ENCODE data around the gene MTARC2.

Gene MTARC2

DNA sequence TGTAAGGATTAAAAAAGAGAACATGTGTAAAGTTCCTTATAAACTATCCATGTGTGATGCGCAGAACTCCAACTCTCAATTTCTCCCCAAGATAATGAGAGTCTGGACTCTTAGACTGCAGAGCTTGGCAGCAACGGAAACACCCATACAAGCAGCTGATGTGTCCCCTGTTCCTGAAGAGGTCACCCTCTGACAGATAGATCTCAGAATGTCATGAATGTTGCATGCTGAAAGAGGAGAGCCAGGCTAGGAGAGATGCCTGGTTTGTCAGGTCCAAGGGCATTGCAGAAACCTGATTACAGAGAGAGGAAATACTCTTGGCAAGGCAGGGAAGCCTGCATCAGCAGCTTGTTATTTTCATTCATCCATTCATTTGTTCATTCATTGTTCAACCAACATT, 62.8 kb downstream of the MTARC2 start:
- no peaks in the 10 kb centered on the region for H3F3A ChIP-seq (ENCODE audit: insufficient read depth)
- no peaks in the 10 kb centered on the region for H4K20me1 ChIP-seq (ENCODE audit: low read depth, low read length)
- no peak overlapping the region for H3K4me2 ChIP-seq (ENCODE audit: low read depth, low read length, poor library complexity, severe bottlenecking)
- H3K9me2 ChIP-seq (replicated peaks; ENCODE audit: insufficient read depth, low read length) = no peaks in the 10 kb centered on the region
- no peaks in the 10 kb centered on the region for H3K9me3 ChIP-seq (ENCODE audit: insufficient read depth, low read length)
- no peaks in the 10 kb centered on the region for H3K27me3 ChIP-seq (ENCODE audit: low read length)
- H3K36me3 ChIP-seq (ENCODE audit: low read length) = no peaks in the 10 kb centered on the region
- H3K79me2 ChIP-seq (ENCODE audit: insufficient read depth, low read length) = no peaks in the 10 kb centered on the region
- H3K27ac ChIP-seq (ENCODE audit: low read depth, low read length) = no peak overlapping the region
- TF ChIP-seq, protein P1, sequence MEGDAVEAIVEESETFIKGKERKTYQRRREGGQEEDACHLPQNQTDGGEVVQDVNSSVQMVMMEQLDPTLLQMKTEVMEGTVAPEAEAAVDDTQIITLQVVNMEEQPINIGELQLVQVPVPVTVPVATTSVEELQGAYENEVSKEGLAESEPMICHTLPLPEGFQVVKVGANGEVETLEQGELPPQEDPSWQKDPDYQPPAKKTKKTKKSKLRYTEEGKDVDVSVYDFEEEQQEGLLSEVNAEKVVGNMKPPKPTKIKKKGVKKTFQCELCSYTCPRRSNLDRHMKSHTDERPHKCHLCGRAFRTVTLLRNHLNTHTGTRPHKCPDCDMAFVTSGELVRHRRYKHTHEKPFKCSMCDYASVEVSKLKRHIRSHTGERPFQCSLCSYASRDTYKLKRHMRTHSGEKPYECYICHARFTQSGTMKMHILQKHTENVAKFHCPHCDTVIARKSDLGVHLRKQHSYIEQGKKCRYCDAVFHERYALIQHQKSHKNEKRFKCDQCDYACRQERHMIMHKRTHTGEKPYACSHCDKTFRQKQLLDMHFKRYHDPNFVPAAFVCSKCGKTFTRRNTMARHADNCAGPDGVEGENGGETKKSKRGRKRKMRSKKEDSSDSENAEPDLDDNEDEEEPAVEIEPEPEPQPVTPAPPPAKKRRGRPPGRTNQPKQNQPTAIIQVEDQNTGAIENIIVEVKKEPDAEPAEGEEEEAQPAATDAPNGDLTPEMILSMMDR (IDR thresholded peaks at IDR 0.05; ENCODE audit: insufficient read depth, low read length, poor library complexity, severe bottlenecking) = no peak
- no peak for TF ChIP-seq EZH2phosphoT487 (conservative IDR thresholded peaks at IDR 0.05; ENCODE audit: low read length)
- no peak overlapping the region for H3K9ac ChIP-seq (ENCODE audit: low read length)
- H3K4me3 ChIP-seq (ENCODE audit: insufficient read depth, low read length, poor library complexity, severe bottlenecking) = no peak overlapping the region
- H2AFZ ChIP-seq (ENCODE audit: low read depth, low read length, severe bottlenecking) = no peak overlapping the region

DNA sequence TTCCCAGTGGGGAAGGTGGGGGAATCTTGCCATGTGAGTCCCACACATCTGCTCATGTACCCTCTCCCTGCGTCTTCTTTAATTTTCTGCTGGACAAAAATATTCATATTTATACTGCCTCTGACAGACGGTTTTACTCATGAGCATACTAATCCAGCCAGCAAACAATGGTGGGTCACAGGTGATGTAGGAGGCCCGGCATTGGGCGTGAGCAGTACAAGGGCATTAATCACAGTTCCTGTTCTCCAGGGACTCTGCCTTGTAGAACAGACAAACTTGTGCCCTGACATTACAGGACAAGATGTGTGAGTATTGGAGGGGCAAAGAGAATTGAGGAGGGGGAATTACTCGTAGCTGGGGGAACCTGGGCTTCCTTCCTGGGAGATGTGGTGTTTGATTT, 63.6 kb downstream of the MTARC2 start:
- TF ChIP-seq EZH2phosphoT487 (conservative IDR thresholded peaks at IDR 0.05; ENCODE audit: low read length) = no peak
- TF ChIP-seq, protein P1 (IDR thresholded peaks at IDR 0.05; ENCODE audit: insufficient read depth, low read length, poor library complexity, severe bottlenecking) = no peak
- no peak overlapping the region for H3K9ac ChIP-seq (ENCODE audit: low read length)
- H2AFZ ChIP-seq (ENCODE audit: low read depth, low read length, severe bottlenecking) = no peak overlapping the region
- no peak overlapping the region for H3K27ac ChIP-seq (ENCODE audit: low read depth, low read length)
- H3K27me3 ChIP-seq (ENCODE audit: low read length) = no peaks in the 10 kb centered on the region
- H3K36me3 ChIP-seq (ENCODE audit: low read length) = no peaks in the 10 kb centered on the region
- no peak overlapping the region for H3K4me2 ChIP-seq (ENCODE audit: low read depth, low read length, poor library complexity, severe bottlenecking)
- no peaks in the 10 kb centered on the region for H4K20me1 ChIP-seq (ENCODE audit: low read depth, low read length)
- H3F3A ChIP-seq (ENCODE audit: insufficient read depth) = no peaks in the 10 kb centered on the region
- no peaks in the 10 kb centered on the region for H3K9me3 ChIP-seq (ENCODE audit: insufficient read depth, low read length)
- no peaks in the 10 kb centered on the region for H3K9me2 ChIP-seq (replicated peaks; ENCODE audit: insufficient read depth, low read length)
- no peak overlapping the region for H3K4me3 ChIP-seq (ENCODE audit: insufficient read depth, low read length, poor library complexity, severe bottlenecking)
- H3K79me2 ChIP-seq (ENCODE audit: insufficient read depth, low read length) = no peaks in the 10 kb centered on the region

DNA sequence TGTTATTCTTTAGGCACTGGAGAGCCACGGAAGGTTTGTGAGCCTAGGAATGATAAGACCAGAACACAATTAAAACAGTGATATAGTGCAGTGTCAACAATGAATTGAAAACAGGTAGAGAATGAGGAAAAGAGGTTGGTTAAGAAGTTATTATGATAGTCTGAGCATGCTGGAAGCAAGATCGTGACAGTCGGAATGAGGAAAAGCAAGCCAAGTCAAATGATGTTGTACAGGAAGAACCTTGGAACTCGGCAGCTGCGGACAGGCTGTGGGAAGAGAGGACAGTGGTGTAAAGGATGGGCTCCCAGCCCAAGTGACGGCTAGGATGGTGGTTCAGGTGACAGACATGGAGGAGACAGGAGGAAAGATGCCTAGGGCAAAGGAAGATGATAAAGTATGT, 64.2 kb downstream of the MTARC2 start:
- Histone ChIP-seq H3K79me2 (ENCODE audit: insufficient read depth, low read length) (no peaks in the 10 kb centered on the region), H3K36me3 (ENCODE audit: low read length) (no peaks in the 10 kb centered on the region), H2AFZ (ENCODE audit: low read depth, low read length, severe bottlenecking) (no peak overlapping the region)

More for the DNA sequence above, 64.2 kb downstream of the MTARC2 start:
- H3K9me2 ChIP-seq (replicated peaks; ENCODE audit: insufficient read depth, low read length) = no peaks in the 10 kb centered on the region
- H3K9me3 ChIP-seq (ENCODE audit: insufficient read depth, low read length) = no peaks in the 10 kb centered on the region
- H3K4me3 ChIP-seq (ENCODE audit: insufficient read depth, low read length, poor library complexity, severe bottlenecking) = no peak overlapping the region
- no peaks in the 10 kb centered on the region for H3K27me3 ChIP-seq (ENCODE audit: low read length)
- no peak overlapping the region for H3K4me2 ChIP-seq (ENCODE audit: low read depth, low read length, poor library complexity, severe bottlenecking)
- no peak overlapping the region for H3K27ac ChIP-seq (ENCODE audit: low read depth, low read length)
- no peak overlapping the region for H3K9ac ChIP-seq (ENCODE audit: low read length)
- H3F3A ChIP-seq (ENCODE audit: insufficient read depth) = no peaks in the 10 kb centered on the region
- no peaks in the 10 kb centered on the region for H4K20me1 ChIP-seq (ENCODE audit: low read depth, low read length)
- TF ChIP-seq EZH2phosphoT487 (conservative IDR thresholded peaks at IDR 0.05; ENCODE audit: low read length) = no peak
- TF ChIP-seq, protein P1 (IDR thresholded peaks at IDR 0.05; ENCODE audit: insufficient read depth, low read length, poor library complexity, severe bottlenecking) = no peak
